ENCODE results near the gene CDKL5. TPM values are rescaled to one million over a fixed set of nuclear protein-coding genes. Genes with fewer than 3 reads are reported as not detected.
"Not testable (repeated sequence)": the region's sequence is repeated elsewhere in the genome, so short reads cannot be mapped to it uniquely, and the experiment has no call there.

The CDKL5 gene
- total and polyA plus RNA-seq, 4 donors, result 10.6 to 27.7 (median 15.3) TPM

DNA sequence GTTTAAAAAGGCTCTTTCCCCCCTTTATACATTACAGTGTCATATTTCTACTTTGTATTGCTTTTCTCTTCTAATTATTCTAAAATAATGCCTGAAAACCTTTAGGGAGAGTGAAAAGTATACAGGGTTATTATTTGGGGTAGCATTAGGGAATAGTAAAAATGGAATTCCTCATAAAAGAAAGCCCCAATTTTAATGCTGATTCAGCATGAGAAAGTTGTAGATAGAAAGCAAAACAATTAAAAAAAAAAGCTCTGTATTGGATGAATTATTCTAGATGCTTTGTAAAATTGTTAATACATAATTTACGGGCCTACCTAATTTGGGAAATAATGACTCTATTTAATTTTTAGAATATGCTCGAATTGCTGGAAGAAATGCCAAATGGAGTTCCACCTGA, 154.1 kb downstream of the CDKL5 start:
- Histone ChIP-seq H3K27ac (ENCODE audit: low read depth, low read length) (no peak overlapping the region), H3K36me3 (ENCODE audit: control insufficient read depth, insufficient read depth, low read length) (no peaks in the 10 kb centered on the region), H3K9me3 (ENCODE audit: control insufficient read depth, insufficient read depth, low read length) (no peaks in the 10 kb centered on the region), H3K4me3 (ENCODE audit: low read depth, low read length) (no peak overlapping the region), H3K4me1 (ENCODE audit: control insufficient read depth, insufficient read depth, low read length) (no peaks in the 10 kb centered on the region), H3K27me3 (ENCODE audit: control insufficient read depth, insufficient read depth, low read length) (no peaks in the 10 kb centered on the region)
- no peak for DNase-seq (ENCODE audit: low read depth in 4 of 6, low spot score in 6 of 6)
- WGBS (ENCODE audit: insufficient coverage), result no CpG with 5 or more reads among the region's 2 CpGs

DNA sequence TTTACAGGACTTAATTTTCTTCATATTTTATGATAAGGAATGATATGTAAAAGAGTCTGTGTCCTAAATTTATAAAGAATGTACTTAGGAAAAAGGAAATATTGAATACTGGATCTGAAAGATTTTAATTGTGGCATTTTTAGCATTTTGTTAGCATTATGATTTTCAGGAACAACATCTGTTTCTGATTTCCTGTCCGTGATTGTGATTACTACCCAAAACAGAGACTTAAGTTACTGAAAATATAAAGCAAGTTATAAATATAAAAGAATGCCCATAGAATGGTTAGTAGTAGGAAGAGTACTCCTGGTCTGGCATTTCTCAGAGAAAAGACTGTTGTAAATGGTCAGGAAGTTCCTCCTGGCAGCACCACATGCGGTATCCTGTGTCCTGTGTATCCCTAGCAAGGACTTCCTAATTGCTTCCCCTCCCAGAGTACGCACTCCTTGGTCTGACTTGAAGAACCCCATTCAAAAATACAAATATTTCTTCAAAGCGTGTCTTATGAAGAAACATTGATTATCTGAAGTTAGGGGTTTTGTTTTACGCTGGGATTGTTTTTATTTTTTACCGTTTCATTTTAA, 157.6 kb downstream of the CDKL5 start:
- no peak overlapping the region for H3K4me3 ChIP-seq (ENCODE audit: low read depth, low read length)
- peaks cover 2% of the 10 kb centered on the region for H3K9me3 ChIP-seq (ENCODE audit: control insufficient read depth, insufficient read depth, low read length)
- no peaks in the 10 kb centered on the region for H3K4me1 ChIP-seq (ENCODE audit: control insufficient read depth, insufficient read depth, low read length)
- peaks cover 3% of the 10 kb centered on the region for H3K36me3 ChIP-seq (ENCODE audit: control insufficient read depth, insufficient read depth, low read length)
- DNase-seq (ENCODE audit: low read depth in 4 of 6, low spot score in 6 of 6), result no peak
- no CpG with 5 or more reads among the region's 6 CpGs for WGBS (ENCODE audit: insufficient coverage)
- no peak overlapping the region for H3K27ac ChIP-seq (ENCODE audit: low read depth, low read length)
- H3K27me3 ChIP-seq (ENCODE audit: control insufficient read depth, insufficient read depth, low read length), result no peaks in the 10 kb centered on the region

DNA sequence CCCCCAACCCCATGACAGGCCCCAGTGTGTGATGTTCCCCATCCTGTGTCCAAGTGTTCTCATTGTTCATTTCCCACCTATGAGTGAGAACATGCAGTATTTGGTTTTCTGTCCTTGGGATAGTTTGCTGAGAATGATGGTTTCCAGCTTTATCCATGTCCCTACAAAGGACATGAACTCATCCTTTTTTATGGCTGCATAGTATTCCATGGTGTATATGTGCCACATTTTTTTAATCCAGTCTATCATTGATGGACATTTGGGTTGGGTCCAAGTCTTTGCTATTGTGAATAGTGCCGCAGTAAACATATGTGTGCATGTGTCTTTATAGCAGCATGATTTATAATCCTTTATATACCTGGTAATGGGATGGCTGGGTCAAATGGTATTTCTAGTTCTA, 163.9 kb downstream of the CDKL5 start:
- not testable (repeated sequence) for H3K36me3 ChIP-seq (ENCODE audit: control insufficient read depth, insufficient read depth, low read length); H3K27me3 ChIP-seq (ENCODE audit: control insufficient read depth, insufficient read depth, low read length); H3K4me3 ChIP-seq (ENCODE audit: low read depth, low read length); H3K27ac ChIP-seq (ENCODE audit: low read depth, low read length); H3K9me3 ChIP-seq (ENCODE audit: control insufficient read depth, insufficient read depth, low read length); DNase-seq (ENCODE audit: low read depth in 4 of 6, low spot score in 6 of 6); H3K4me1 ChIP-seq (ENCODE audit: control insufficient read depth, insufficient read depth, low read length)
- whole genome bisulfite sequencing (ENCODE audit: insufficient coverage), result no CpG with 5 or more reads among the region's 1 CpG

DNA sequence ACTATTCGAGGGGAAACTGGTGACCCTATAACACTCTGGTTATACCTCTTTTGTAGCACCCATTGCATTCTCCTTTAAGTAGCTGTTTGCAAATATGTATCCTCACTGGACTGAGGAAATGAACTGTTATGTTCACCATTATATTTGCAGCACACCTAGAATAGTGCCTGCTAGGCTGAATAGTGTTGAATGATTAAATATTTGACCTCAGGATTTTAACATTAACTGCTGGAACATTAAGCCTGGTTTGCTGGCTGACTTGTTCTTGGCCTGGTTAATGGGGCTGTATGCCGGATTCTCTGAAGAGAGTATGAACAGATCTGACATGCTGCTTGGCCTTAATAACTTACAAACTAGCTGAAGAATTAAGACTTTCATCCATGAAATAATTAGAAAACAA, 166.4 kb downstream of the CDKL5 start:
- WGBS (ENCODE audit: insufficient coverage), result no CpG with 5 or more reads among the region's 2 CpGs
- Histone ChIP-seq H3K27me3 (ENCODE audit: control insufficient read depth, insufficient read depth, low read length) (no peaks in the 10 kb centered on the region), H3K27ac (ENCODE audit: low read depth, low read length) (no peak overlapping the region)

DNA sequence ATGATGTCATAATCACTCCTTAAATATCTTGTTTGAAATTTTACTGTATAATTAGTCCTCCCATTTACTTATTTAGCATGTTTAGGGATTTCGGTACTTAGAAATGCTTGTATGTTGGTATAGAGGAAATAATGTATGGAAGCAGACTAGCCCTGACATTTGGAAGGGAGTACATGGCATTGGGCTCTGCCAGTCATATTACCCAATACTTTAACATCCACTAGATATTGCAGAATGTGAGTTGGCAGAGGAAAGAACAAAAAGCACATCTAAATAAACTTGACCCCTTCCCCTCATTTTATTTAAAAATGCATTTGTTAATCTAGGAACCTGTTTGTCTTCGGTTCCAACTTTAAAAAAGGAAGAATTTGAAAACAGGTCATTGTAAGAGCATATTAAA, 168.7 kb downstream of the CDKL5 start:
- Histone ChIP-seq H3K4me1 (ENCODE audit: control insufficient read depth, insufficient read depth, low read length) (no peaks in the 10 kb centered on the region), H3K9me3 (ENCODE audit: control insufficient read depth, insufficient read depth, low read length) (no peaks in the 10 kb centered on the region), H3K27me3 (ENCODE audit: control insufficient read depth, insufficient read depth, low read length) (no peaks in the 10 kb centered on the region), H3K36me3 (ENCODE audit: control insufficient read depth, insufficient read depth, low read length) (no peaks in the 10 kb centered on the region), H3K27ac (ENCODE audit: low read depth, low read length) (no peak overlapping the region), H3K4me3 (ENCODE audit: low read depth, low read length) (no peak overlapping the region)
- no CpG with 5 or more reads among the region's 2 CpGs for WGBS (ENCODE audit: insufficient coverage)
- no peak for DNase-seq (ENCODE audit: low read depth in 4 of 6, low spot score in 6 of 6)

More for the DNA sequence above, 166.4 kb downstream of the CDKL5 start:
- no peak overlapping the region for H3K4me3 ChIP-seq (ENCODE audit: low read depth, low read length)
- peak in 1 of 6 donors; percentile 5 for DNase-seq (ENCODE audit: low read depth in 4 of 6, low spot score in 6 of 6)
- no peaks in the 10 kb centered on the region for H3K36me3 ChIP-seq (ENCODE audit: control insufficient read depth, insufficient read depth, low read length)
- H3K4me1 ChIP-seq (ENCODE audit: control insufficient read depth, insufficient read depth, low read length), result no peaks in the 10 kb centered on the region
- H3K9me3 ChIP-seq (ENCODE audit: control insufficient read depth, insufficient read depth, low read length), result peaks cover 2% of the 10 kb centered on the region

DNA sequence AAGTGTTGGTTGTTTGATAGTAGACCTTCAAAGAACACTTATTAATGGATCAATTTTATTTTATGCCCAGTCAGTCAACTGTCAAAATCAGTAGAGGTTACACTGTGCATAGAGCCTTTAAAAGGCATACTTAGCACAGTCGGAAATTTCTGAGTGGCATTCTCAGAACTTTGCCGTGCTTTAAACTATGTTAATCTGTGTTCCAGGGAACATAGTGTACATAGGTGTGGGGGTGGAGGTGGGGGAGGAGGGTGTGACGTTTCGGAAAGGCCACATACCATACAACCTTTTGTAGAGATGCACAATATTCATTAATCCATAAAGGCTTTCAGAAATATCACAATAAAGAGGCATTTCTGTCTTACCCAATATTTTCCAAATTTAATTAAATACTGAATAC, 170.7 kb downstream of the CDKL5 start:
- no peaks in the 10 kb centered on the region for H3K36me3 ChIP-seq (ENCODE audit: control insufficient read depth, insufficient read depth, low read length)
- no peak overlapping the region for H3K27ac ChIP-seq (ENCODE audit: low read depth, low read length)
- H3K4me3 ChIP-seq (ENCODE audit: low read depth, low read length), result no peak overlapping the region
- H3K27me3 ChIP-seq (ENCODE audit: control insufficient read depth, insufficient read depth, low read length), result no peaks in the 10 kb centered on the region
- 93% methylated on average over 2 of the region's 4 CpGs for WGBS (ENCODE audit: insufficient coverage)
- H3K9me3 ChIP-seq (ENCODE audit: control insufficient read depth, insufficient read depth, low read length), result no peaks in the 10 kb centered on the region
- no peak for DNase-seq (ENCODE audit: low read depth in 4 of 6, low spot score in 6 of 6)
- H3K4me1 ChIP-seq (ENCODE audit: control insufficient read depth, insufficient read depth, low read length), result no peaks in the 10 kb centered on the region

DNA sequence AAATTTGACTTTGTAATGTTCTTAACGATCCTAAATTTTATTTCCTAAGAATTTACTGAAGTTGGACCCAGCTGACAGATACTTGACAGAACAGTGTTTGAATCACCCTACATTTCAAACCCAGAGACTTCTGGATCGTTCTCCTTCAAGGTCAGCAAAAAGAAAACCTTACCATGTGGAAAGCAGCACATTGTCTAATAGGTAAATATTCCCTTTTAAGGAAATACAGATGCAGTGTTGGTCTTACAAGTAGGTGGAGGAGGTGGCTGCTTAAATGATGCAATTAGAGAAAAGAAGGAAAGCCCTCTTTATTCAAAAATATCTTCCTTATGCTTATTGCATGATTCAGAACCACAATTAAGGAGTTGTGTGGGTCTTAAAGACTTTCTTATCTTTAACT, 173.0 kb downstream of the CDKL5 start:
- H3K9me3 ChIP-seq (ENCODE audit: control insufficient read depth, insufficient read depth, low read length), result no peaks in the 10 kb centered on the region
- WGBS (ENCODE audit: insufficient coverage), result no CpG with 5 or more reads among the region's 2 CpGs
- peaks cover 3% of the 10 kb centered on the region for H3K27me3 ChIP-seq (ENCODE audit: control insufficient read depth, insufficient read depth, low read length)
- no peak overlapping the region for H3K4me3 ChIP-seq (ENCODE audit: low read depth, low read length)
- no peaks in the 10 kb centered on the region for H3K36me3 ChIP-seq (ENCODE audit: control insufficient read depth, insufficient read depth, low read length)
- DNase-seq (ENCODE audit: low read depth in 4 of 6, low spot score in 6 of 6), result no peak
- H3K27ac ChIP-seq (ENCODE audit: low read depth, low read length), result no peak overlapping the region
- no peaks in the 10 kb centered on the region for H3K4me1 ChIP-seq (ENCODE audit: control insufficient read depth, insufficient read depth, low read length)

DNA sequence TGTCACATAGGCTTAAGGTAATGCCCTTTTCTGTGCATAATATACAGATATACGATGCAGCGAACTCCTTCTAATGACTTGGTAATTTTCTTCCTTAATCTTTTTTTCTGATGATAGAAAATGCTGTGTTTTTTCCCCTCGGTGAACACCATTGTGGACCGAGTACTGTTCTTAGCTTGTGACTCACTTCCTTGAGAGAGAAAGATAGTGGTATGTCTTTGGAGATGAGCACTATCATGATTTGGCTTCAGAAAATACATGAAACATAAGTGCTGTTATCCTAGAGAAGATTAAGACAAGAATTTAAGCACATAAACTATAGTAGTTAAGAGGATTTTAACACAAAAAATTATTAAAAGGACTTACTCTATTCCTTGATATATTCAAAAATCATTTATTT, 182.6 kb downstream of the CDKL5 start:
- Histone ChIP-seq H3K9me3 (ENCODE audit: control insufficient read depth, insufficient read depth, low read length) (no peaks in the 10 kb centered on the region), H3K36me3 (ENCODE audit: control insufficient read depth, insufficient read depth, low read length) (peaks cover 7% of the 10 kb centered on the region), H3K27me3 (ENCODE audit: control insufficient read depth, insufficient read depth, low read length) (no peaks in the 10 kb centered on the region), H3K4me3 (ENCODE audit: low read depth, low read length) (no peak overlapping the region), H3K27ac (ENCODE audit: low read depth, low read length) (no peak overlapping the region), H3K4me1 (ENCODE audit: control insufficient read depth, insufficient read depth, low read length) (no peaks in the 10 kb centered on the region)
- no CpG with 5 or more reads among the region's 4 CpGs for WGBS (ENCODE audit: insufficient coverage)
- no peak for DNase-seq (ENCODE audit: low read depth in 4 of 6, low spot score in 6 of 6)

DNA sequence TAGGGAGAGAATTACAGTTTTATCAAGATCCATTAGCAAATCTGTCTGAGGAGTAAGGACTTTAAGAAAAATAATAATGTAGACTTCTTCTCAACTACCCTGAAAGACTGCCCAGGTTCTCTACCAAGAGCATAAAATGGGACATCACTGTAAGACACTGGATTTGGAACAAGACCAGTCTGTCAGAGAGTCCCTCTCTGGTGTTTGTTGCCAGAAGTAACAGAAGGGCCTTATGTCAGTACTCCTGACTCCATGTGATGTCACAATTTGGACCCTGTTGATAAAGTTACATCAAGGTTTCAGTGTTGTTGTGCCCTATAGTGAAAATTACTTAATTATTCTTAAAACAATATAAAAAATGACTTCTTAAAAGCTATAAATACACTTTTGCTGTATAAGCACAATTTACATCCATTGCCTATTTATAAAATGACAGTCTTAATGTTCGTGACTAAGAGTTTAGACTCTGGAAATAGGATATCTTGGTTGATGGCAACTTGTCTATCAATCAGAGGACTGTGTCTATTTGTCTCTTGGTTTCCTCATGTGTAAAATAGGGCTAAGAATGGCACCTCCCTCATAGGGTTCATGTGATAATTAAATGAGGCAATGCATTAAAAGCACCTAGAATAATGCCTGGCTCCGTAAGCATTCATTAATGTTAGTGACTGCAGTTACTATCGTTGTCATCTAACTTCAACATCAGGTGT, 188.7 kb downstream of the CDKL5 start:
- Histone ChIP-seq H3K36me3 (ENCODE audit: control insufficient read depth, insufficient read depth, low read length) (peaks cover 3% of the 10 kb centered on the region), H3K27me3 (ENCODE audit: control insufficient read depth, insufficient read depth, low read length) (no peaks in the 10 kb centered on the region), H3K9me3 (ENCODE audit: control insufficient read depth, insufficient read depth, low read length) (no peaks in the 10 kb centered on the region), H3K4me1 (ENCODE audit: control insufficient read depth, insufficient read depth, low read length) (no peaks in the 10 kb centered on the region), H3K27ac (ENCODE audit: low read depth, low read length) (no peak overlapping the region), H3K4me3 (ENCODE audit: low read depth, low read length) (no peak overlapping the region)
- 92% methylated on average over 2 of the region's 3 CpGs for WGBS (ENCODE audit: insufficient coverage)
- no peak for DNase-seq (ENCODE audit: low read depth in 4 of 6, low spot score in 6 of 6)

DNA sequence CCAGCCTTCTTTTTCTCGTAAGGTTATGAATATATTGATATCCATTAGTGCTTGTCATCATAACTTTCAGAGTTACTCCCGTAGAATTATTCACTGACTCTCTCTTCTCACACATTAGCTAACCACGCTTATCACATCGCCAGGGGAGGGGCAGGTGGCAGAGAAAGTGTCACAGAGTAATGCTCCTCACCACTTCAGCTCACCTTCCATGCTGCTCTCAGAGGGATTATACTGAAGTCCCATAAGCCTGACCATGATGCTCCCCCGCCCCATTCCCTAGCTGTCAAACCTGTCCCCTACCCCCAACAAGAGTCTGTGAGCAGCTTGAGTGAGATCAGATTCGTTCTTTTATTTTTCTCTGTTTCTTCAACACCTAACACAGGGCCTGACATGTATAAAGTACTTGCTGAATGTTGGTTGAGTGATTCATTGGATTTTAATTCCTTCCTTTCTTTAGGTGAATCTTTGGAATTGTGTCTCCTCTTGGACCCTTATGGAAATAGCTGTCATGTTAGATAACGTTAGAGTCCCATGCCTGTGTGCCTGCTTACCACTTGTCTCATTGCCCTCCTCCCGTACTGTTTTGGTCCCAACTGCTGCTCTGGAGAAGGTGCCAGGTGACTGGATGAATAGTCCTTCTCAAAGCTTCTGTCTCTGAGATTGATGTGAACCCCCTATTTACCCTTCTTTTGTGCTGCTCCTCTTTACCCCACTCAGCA, 191.4 kb downstream of the CDKL5 start:
- WGBS (ENCODE audit: insufficient coverage), result no CpG with 5 or more reads among the region's 8 CpGs
- Histone ChIP-seq H3K4me3 (ENCODE audit: low read depth, low read length) (no peak overlapping the region), H3K27me3 (ENCODE audit: control insufficient read depth, insufficient read depth, low read length) (no peaks in the 10 kb centered on the region), H3K9me3 (ENCODE audit: control insufficient read depth, insufficient read depth, low read length) (no peaks in the 10 kb centered on the region), H3K27ac (ENCODE audit: low read depth, low read length) (no peak overlapping the region), H3K36me3 (ENCODE audit: control insufficient read depth, insufficient read depth, low read length) (no peaks in the 10 kb centered on the region), H3K4me1 (ENCODE audit: control insufficient read depth, insufficient read depth, low read length) (no peaks in the 10 kb centered on the region)
- DNase-seq (ENCODE audit: low read depth in 4 of 6, low spot score in 6 of 6), result no peak
